Smooth muscle cell (in vitro differentiated cells): ENCODE measurements around the gene ZDHHC14. TPM values are rescaled to one million over a fixed set of nuclear protein-coding genes. Genes with fewer than 3 reads are reported as not detected.
"Not testable (repeated sequence)": the region's sequence is repeated elsewhere in the genome, so short reads cannot be mapped to it uniquely, and the experiment has no call there.

Experiments used
- DNase-seq: peaks from one replicate; lab custom pipeline; 2025; ENCODE audit not compliant: unreplicated experiment; lab: John Stamatoyannopoulos, UW
- H2AFZ ChIP-seq: fragments of 200-600 bp; sonication (generic); 2 replicates; pipeline ENCODE4 v1.6.0; 2016; ENCODE audit warnings: antibody characterized with exemption, low read depth, mild to moderate bottlenecking
- H3F3A ChIP-seq: fragments of 200-600 bp; sonication (generic); 2 replicates; pipeline ENCODE4 v1.6.0; 2017; ENCODE audit warnings: antibody characterized with exemption, low read depth
- H3K27ac ChIP-seq: fragments of 200-600 bp; sonication (generic); 2 replicates; pipeline ENCODE4 v1.5.1; 2016; ENCODE audit warnings: low read depth, mild to moderate bottlenecking
- H3K27me3 ChIP-seq: fragments of 200-600 bp; sonication (generic); 2 replicates; pipeline ENCODE4 v1.6.1; 2016; ENCODE audit warnings: low read depth, mild to moderate bottlenecking
- H3K36me3 ChIP-seq: fragments of 200-600 bp; sonication (generic); 2 replicates; pipeline ENCODE4 v1.5.1; 2016; ENCODE audit warnings: low read depth
- H3K4me1 ChIP-seq: fragments of 200-600 bp; sonication (generic); 2 replicates; pipeline ENCODE4 v1.5.1; 2016; ENCODE audit warnings: low read depth
- H3K4me2 ChIP-seq: fragments of 200-600 bp; sonication (generic); 2 replicates; pipeline ENCODE4 v1.6.0; 2016; ENCODE audit warnings: mild to moderate bottlenecking
- H3K4me3 ChIP-seq: fragments of 200-600 bp; sonication (generic); 2 replicates; pipeline ENCODE4 v1.5.1; 2016; ENCODE audit warnings: mild to moderate bottlenecking
- H3K79me2 ChIP-seq: fragments of 200-600 bp; sonication (generic); 2 replicates; pipeline ENCODE4 v1.6.0; 2016; ENCODE audit warnings: low read depth, mild to moderate bottlenecking
- H3K9ac ChIP-seq: fragments of 200-600 bp; sonication (generic); 2 replicates; pipeline ENCODE4 v1.6.0; 2016; ENCODE audit warnings: low read depth
- H3K9me3 ChIP-seq: fragments of 200-600 bp; sonication (generic); replicated peaks from 2 replicates; pipeline ENCODE4 v1.5.1; 2016; ENCODE audit warnings: low read depth
- H4K20me1 ChIP-seq: fragments of 200-600 bp; sonication (generic); 2 replicates; pipeline ENCODE4 v1.6.0; 2016; ENCODE audit warnings: low read depth
- CTCF ChIP-seq: fragments of 200-600 bp; sonication (generic); IDR thresholded peaks from 2 replicates; pipeline ENCODE4 v1.5.1; 2017; ENCODE audit warnings: borderline replicate concordance, mild to moderate bottlenecking, antibody characterized with exemption; ENCODE audit not compliant: insufficient read depth, poor library complexity, severe bottlenecking
- WGBS: methylation state at CpG from one replicate; pipeline ENCODE4 v1.1.7; 2016; ENCODE audit warnings: low lambda C conversion rate; 5-methylcytosine and 5-hydroxymethylcytosine counted together
- polyA plus RNA-seq: library from polyadenylated mRNA; unstranded; fragments of >200 nt; fragmentation: Nextera tagmentation; extraction: Ambion mirVana; gene quantifications from 2 replicates; pipeline ENCODE4 v1.2.1, GENCODE V29; 2016
- total RNA-seq: library from RNA; depleted of rRNA; stranded (reverse); fragments of >200 nt; gene quantifications from 2 replicates; pipeline ENCODE4 v1.2.3, GENCODE V29; 2014

ZDHHC14 gene
- total and polyA plus RNA-seq, 2 experiments from 2014 or later = 1.3 to 1.6 TPM

- no peaks in the 10 kb centered on the region for H3K4me1 ChIP-seq
- no peak for TF ChIP-seq CTCF
- H3F3A ChIP-seq = no peaks in the 10 kb centered on the region
- no peaks in the 10 kb centered on the region for H3K27me3 ChIP-seq
- H2AFZ ChIP-seq = no peak overlapping the region
- H4K20me1 ChIP-seq = no peaks in the 10 kb centered on the region
- no peaks in the 10 kb centered on the region for H3K36me3 ChIP-seq
- no peak for DNase-seq
- no peak overlapping the region for H3K4me3 ChIP-seq
- H3K79me2 ChIP-seq = no peaks in the 10 kb centered on the region
- WGBS = 95% methylated on average over 4 of the region's 4 CpGs
- H3K4me2 ChIP-seq = no peak overlapping the region
- H3K9me3 ChIP-seq = no peaks in the 10 kb centered on the region
- no peak overlapping the region for H3K9ac ChIP-seq
- H3K27ac ChIP-seq = no peak overlapping the region
These were observed 9.5 kb downstream of the ZDHHC14 start for GRCh38 chr6:157390273-157391060.

GRCh38 chr6:157392927-157393668 is 12.1 kb downstream of the ZDHHC14 start:
- DNase-seq = no peak
- H3K79me2 ChIP-seq = no peaks in the 10 kb centered on the region
- no peak overlapping the region for H3K27ac ChIP-seq
- H3K4me2 ChIP-seq = no peak overlapping the region
- 77% methylated on average over 14 of the region's 14 CpGs for WGBS
- H3F3A ChIP-seq = no peaks in the 10 kb centered on the region
- no peak for TF ChIP-seq CTCF
- no peaks in the 10 kb centered on the region for H4K20me1 ChIP-seq
- no peaks in the 10 kb centered on the region for H3K9me3 ChIP-seq
- no peak overlapping the region for H3K4me3 ChIP-seq
- no peaks in the 10 kb centered on the region for H3K27me3 ChIP-seq
- no peaks in the 10 kb centered on the region for H3K36me3 ChIP-seq
- no peak overlapping the region for H2AFZ ChIP-seq
- H3K9ac ChIP-seq = no peak overlapping the region
- peaks cover under 1% of the 10 kb centered on the region for H3K4me1 ChIP-seq

GRCh38 chr6:157393669-157394327 is 12.8 kb downstream of the ZDHHC14 start:
- Histone ChIP-seq H3F3A (no peaks in the 10 kb centered on the region), H3K9me3 (no peaks in the 10 kb centered on the region), H3K27ac (no peak overlapping the region), H2AFZ (no peak overlapping the region), H3K27me3 (no peaks in the 10 kb centered on the region), H3K4me3 (no peak overlapping the region), H3K79me2 (no peaks in the 10 kb centered on the region), H3K36me3 (no peaks in the 10 kb centered on the region), H3K9ac (no peak overlapping the region), H3K4me2 (no peak overlapping the region), H4K20me1 (no peaks in the 10 kb centered on the region), H3K4me1 (peaks cover 6% of the 10 kb centered on the region)
- no peak for TF ChIP-seq CTCF
- 92% methylated on average over 6 of the region's 6 CpGs for WGBS
- DNase-seq = no peak

DNA sequence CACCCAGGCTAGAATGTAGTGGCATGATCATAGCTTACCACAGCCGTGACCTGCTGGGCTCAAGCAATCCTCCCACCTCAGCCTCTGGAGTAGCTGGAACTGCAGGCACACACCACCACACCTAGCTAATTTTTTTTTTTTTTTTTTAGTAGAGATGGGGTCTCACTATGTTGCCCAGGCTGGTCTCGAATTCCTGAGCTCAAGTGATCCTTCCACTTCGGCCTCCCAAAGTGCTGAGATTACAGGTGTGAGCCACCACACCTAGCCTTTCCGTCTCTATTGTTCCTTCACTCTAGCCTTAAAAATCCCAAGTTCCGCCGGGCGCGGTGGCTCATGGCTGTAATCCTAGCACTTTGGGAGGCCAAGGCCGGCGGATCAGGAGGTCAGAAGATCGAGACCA is 14.2 kb downstream of the ZDHHC14 start:
- H3K4me2 ChIP-seq, H3K79me2 ChIP-seq, H3K9ac ChIP-seq, H3F3A ChIP-seq, DNase-seq, H2AFZ ChIP-seq, H3K9me3 ChIP-seq, H3K27ac ChIP-seq, H3K4me3 ChIP-seq, H4K20me1 ChIP-seq, H3K27me3 ChIP-seq, H3K4me1 ChIP-seq, H3K36me3 ChIP-seq: not testable (repeated sequence)
- 99% methylated on average over 11 of the region's 11 CpGs for WGBS
